HG03457 (cell line): Measurements from ENCODE around the gene PRKN.
A peak's percentile ranks its signal among the peaks of the same experiment; 100 is the strongest.

ENCODE experiments used
- ATAC-seq: cut with Tn5 transposase; IDR thresholded peaks from one replicate; pipeline ENCODE4 v1.9.1; 2021; ENCODE audit warnings: moderate number of reproducible peaks; ENCODE audit not compliant: unreplicated experiment

Gene PRKN

GRCh38 chr6:162200945-162201690 lies 526.4 kb downstream of the PRKN start:
- ATAC-seq = no peak

GRCh38 chr6:162200041-162200440 lies 527.5 kb downstream of the PRKN start:
- no peak for ATAC-seq

- ATAC-seq = no peak
Measured at GRCh38 chr6:162198925-162199324, 528.6 kb downstream of the PRKN start.

GRCh38 chr6:162198076-162198475 lies 529.5 kb downstream of the PRKN start:
- ATAC-seq = no peak

GRCh38 chr6:162195441-162195840 lies 532.1 kb downstream of the PRKN start:
- no peak for ATAC-seq

GRCh38 chr6:162190981-162191380 lies 536.6 kb downstream of the PRKN start:
- no peak for ATAC-seq

GRCh38 chr6:162187168-162187935 lies 540.2 kb downstream of the PRKN start:
- no peak for ATAC-seq

GRCh38 chr6:162184465-162184864 lies 543.1 kb downstream of the PRKN start:
- no peak for ATAC-seq

- no peak for ATAC-seq
Measured at GRCh38 chr6:162181741-162182401, 545.7 kb downstream of the PRKN start.

- ATAC-seq = no peak
Measured at GRCh38 chr6:162181111-162181510, 546.5 kb downstream of the PRKN start.

- ATAC-seq = no peak
Measured at GRCh38 chr6:162179196-162179951, 548.2 kb downstream of the PRKN start.

GRCh38 chr6:162178666-162179065 lies 548.9 kb downstream of the PRKN start:
- ATAC-seq = no peak

- no peak for ATAC-seq
Measured at GRCh38 chr6:162178266-162178665, 549.3 kb downstream of the PRKN start.

GRCh38 chr6:162177746-162178145 lies 549.8 kb downstream of the PRKN start:
- no peak for ATAC-seq

- no peak for ATAC-seq
Measured at GRCh38 chr6:162173466-162173865, 554.1 kb downstream of the PRKN start.

GRCh38 chr6:162165479-162165878 lies 562.1 kb downstream of the PRKN start:
- ATAC-seq = no peak

GRCh38 chr6:162157167-162157870 lies 570.2 kb downstream of the PRKN start:
- peak; percentile 92 for ATAC-seq

- ATAC-seq = no peak
Measured at GRCh38 chr6:162156146-162156545, 571.4 kb downstream of the PRKN start.

GRCh38 chr6:162154930-162155329 lies 572.6 kb downstream of the PRKN start:
- no peak for ATAC-seq

GRCh38 chr6:162154001-162154400 lies 573.6 kb downstream of the PRKN start:
- ATAC-seq = no peak
